Measurements from ENCODE around the gene DNPEP.

- no peak for TF ChIP-seq CTCF (IDR thresholded peaks at IDR 0.05)
- no peak for TF ChIP-seq POLR2A (IDR thresholded peaks at IDR 0.05)
Measured at GRCh38 chr2:219378163-219378851, 9.4 kb downstream of the DNPEP start.

All from right lobe of liver (tissue), 4 donors.